Adipocyte (in vitro differentiated cells): ENCODE data around the gene RFX1.
A peak's percentile ranks its signal among the peaks of the same experiment; 100 is the strongest.
"Not testable (repeated sequence)": the region's sequence is repeated elsewhere in the genome, so short reads cannot be mapped to it uniquely, and the experiment has no call there.

Experiments
- DNase-seq: peaks from one replicate; pipeline ENCODE4 v3.0.0-alpha.2; 2015; ENCODE audit warnings: low read depth
- H3K27me3 ChIP-seq: replicated peaks from 2 replicates; pipeline ENCODE4 v1.7.0; 2013; ENCODE audit warnings: mild to moderate bottlenecking, low read length, moderate library complexity; ENCODE audit not compliant: control insufficient read depth, insufficient read depth
- H3K36me3 ChIP-seq: 2 replicates; pipeline ENCODE4 v1.7.0; 2013; ENCODE audit warnings: low read length, mild to moderate bottlenecking, moderate library complexity; ENCODE audit not compliant: control insufficient read depth, insufficient read depth, severe bottlenecking
- H3K4me1 ChIP-seq: 2 replicates; pipeline ENCODE4 v1.7.0; 2013; ENCODE audit warnings: mild to moderate bottlenecking, low read length, moderate library complexity; ENCODE audit not compliant: control insufficient read depth, insufficient read depth
- H3K4me3 ChIP-seq: 2 replicates; pipeline ENCODE4 v1.7.0; 2013; ENCODE audit warnings: mild to moderate bottlenecking, low read length, moderate library complexity
- H3K9ac ChIP-seq: 2 replicates; pipeline ENCODE4 v1.7.0; 2013; ENCODE audit warnings: mild to moderate bottlenecking, low read length, moderate library complexity
- H3K9me3 ChIP-seq: 2 replicates; pipeline ENCODE4 v1.7.0; 2013; ENCODE audit warnings: mild to moderate bottlenecking, low read length, moderate library complexity; ENCODE audit not compliant: control insufficient read depth

Gene RFX1

GRCh38 chr19:14006085-14006765 is at the start of gene RFX1:
RFX1 (minus strand) TSS chr19:14006320; CDS start chr19:13993843, 12,477 bp downstream.
- peak; percentile 99 for DNase-seq
- no peaks in the 10 kb centered on the region for H3K9me3 ChIP-seq
- no peaks in the 10 kb centered on the region for H3K27me3 ChIP-seq
- peaks cover 17% of the 10 kb centered on the region for H3K4me1 ChIP-seq
- H3K4me3 ChIP-seq = peak within 1 kb of the TSS; percentile 96
- H3K36me3 ChIP-seq = no peaks in the 10 kb centered on the region
- H3K9ac ChIP-seq = peak within 1 kb of the TSS; percentile 95

GRCh38 chr19:14055396-14055795 is 49.3 kb upstream of the RFX1 start:
- no peak for DNase-seq
- Histone ChIP-seq H3K4me3 (no peak overlapping the region), H3K9me3 (peaks cover 6% of the 10 kb centered on the region), H3K27me3 (peaks cover 29% of the 10 kb centered on the region), H3K36me3 (no peaks in the 10 kb centered on the region), H3K4me1 (no peaks in the 10 kb centered on the region), H3K9ac (no peak overlapping the region)

GRCh38 chr19:14054721-14055120 is 48.6 kb upstream of the RFX1 start:
- Histone ChIP-seq H3K9me3 (peaks cover 6% of the 10 kb centered on the region), H3K4me3 (no peak overlapping the region), H3K36me3 (no peaks in the 10 kb centered on the region), H3K9ac (no peak overlapping the region), H3K27me3 (peaks cover 23% of the 10 kb centered on the region), H3K4me1 (no peaks in the 10 kb centered on the region)
- DNase-seq = no peak

GRCh38 chr19:14054099-14054498 is 48.0 kb upstream of the RFX1 start:
- Histone ChIP-seq H3K4me3 (no peak overlapping the region), H3K27me3 (peaks cover 17% of the 10 kb centered on the region), H3K36me3 (no peaks in the 10 kb centered on the region), H3K4me1 (no peaks in the 10 kb centered on the region), H3K9ac (no peak overlapping the region), H3K9me3 (peaks cover 6% of the 10 kb centered on the region)
- no peak for DNase-seq

- no peak overlapping the region for H3K9ac ChIP-seq
- DNase-seq = no peak
- peaks cover 11% of the 10 kb centered on the region for H3K27me3 ChIP-seq
- no peaks in the 10 kb centered on the region for H3K36me3 ChIP-seq
- H3K9me3 ChIP-seq = peaks cover 6% of the 10 kb centered on the region
- H3K4me3 ChIP-seq = no peak overlapping the region
- no peaks in the 10 kb centered on the region for H3K4me1 ChIP-seq
Observed at GRCh38 chr19:14053500-14053899, 47.4 kb upstream of the RFX1 start.

- Histone ChIP-seq H3K9ac (no peak overlapping the region), H3K27me3 (peaks cover 7% of the 10 kb centered on the region), H3K4me1 (no peaks in the 10 kb centered on the region), H3K9me3 (peaks cover 6% of the 10 kb centered on the region), H3K4me3 (no peak overlapping the region), H3K36me3 (no peaks in the 10 kb centered on the region)
- no peak for DNase-seq
Observed at GRCh38 chr19:14053032-14053431, 46.9 kb upstream of the RFX1 start.

- peaks cover 6% of the 10 kb centered on the region for H3K9me3 ChIP-seq
- no peak overlapping the region for H3K4me3 ChIP-seq
- peaks cover 5% of the 10 kb centered on the region for H3K27me3 ChIP-seq
- no peak for DNase-seq
- no peaks in the 10 kb centered on the region for H3K36me3 ChIP-seq
- no peak overlapping the region for H3K9ac ChIP-seq
- no peaks in the 10 kb centered on the region for H3K4me1 ChIP-seq
Observed at GRCh38 chr19:14052470-14052869, 46.4 kb upstream of the RFX1 start.

- H3K27me3 ChIP-seq = peaks cover 5% of the 10 kb centered on the region
- H3K36me3 ChIP-seq = no peaks in the 10 kb centered on the region
- H3K9ac ChIP-seq = no peak overlapping the region
- H3K4me3 ChIP-seq = no peak overlapping the region
- peaks cover 6% of the 10 kb centered on the region for H3K9me3 ChIP-seq
- no peak for DNase-seq
- H3K4me1 ChIP-seq = no peaks in the 10 kb centered on the region
Observed at GRCh38 chr19:14051980-14052379, 45.9 kb upstream of the RFX1 start.

- not testable (repeated sequence) for H3K9me3 ChIP-seq, DNase-seq, H3K4me1 ChIP-seq, H3K4me3 ChIP-seq, H3K36me3 ChIP-seq, H3K27me3 ChIP-seq, H3K9ac ChIP-seq
Observed at GRCh38 chr19:14050961-14051360, 44.8 kb upstream of the RFX1 start.

- DNase-seq = no peak
- H3K4me1 ChIP-seq = no peaks in the 10 kb centered on the region
- H3K9me3 ChIP-seq = peaks cover 6% of the 10 kb centered on the region
- no peak overlapping the region for H3K9ac ChIP-seq
- no peaks in the 10 kb centered on the region for H3K36me3 ChIP-seq
- H3K27me3 ChIP-seq = peaks cover 5% of the 10 kb centered on the region
- no peak overlapping the region for H3K4me3 ChIP-seq
Observed at GRCh38 chr19:14050512-14050911, 44.4 kb upstream of the RFX1 start.

GRCh38 chr19:14048443-14049153 is 42.5 kb upstream of the RFX1 start:
- Histone ChIP-seq H3K4me1 (no peaks in the 10 kb centered on the region), H3K4me3 (no peak overlapping the region), H3K27me3 (no peaks in the 10 kb centered on the region), H3K9ac (no peak overlapping the region), H3K36me3 (no peaks in the 10 kb centered on the region), H3K9me3 (peaks cover 6% of the 10 kb centered on the region)
- peak; percentile 49 for DNase-seq
